Activated naive CD4-positive, alpha-beta T cell treated with anti-CD3 and anti-CD28 coated beads, Interleukin-2, amount 50 U/mL, for 24 hours (primary cell): ENCODE data around the gene IQGAP3.
"Not testable (repeated sequence)": the region's sequence is repeated elsewhere in the genome, so short reads cannot be mapped to it uniquely, and the experiment has no call there.

Source experiments
- H3K27ac Mint-ChIP-seq: one replicate; pipeline ENCODE4 v1.8.0; 2021; ENCODE audit warnings: mild to moderate bottlenecking, mixed read lengths
- H3K27me3 Mint-ChIP-seq: one replicate; pipeline ENCODE4 v1.8.0; 2021; ENCODE audit warnings: mixed read lengths
- H3K36me3 Mint-ChIP-seq: one replicate; pipeline ENCODE4 v1.8.0; 2021; ENCODE audit warnings: mixed read lengths
- H3K4me1 Mint-ChIP-seq: one replicate; pipeline ENCODE4 v1.8.0; 2021; ENCODE audit warnings: mixed read lengths
- H3K4me3 Mint-ChIP-seq: one replicate; pipeline ENCODE4 v1.8.0; 2021; ENCODE audit warnings: mild to moderate bottlenecking, mixed read lengths
- H3K9me3 Mint-ChIP-seq: one replicate; pipeline ENCODE4 v1.8.0; 2021; ENCODE audit warnings: mixed read lengths

Gene IQGAP3

DNA sequence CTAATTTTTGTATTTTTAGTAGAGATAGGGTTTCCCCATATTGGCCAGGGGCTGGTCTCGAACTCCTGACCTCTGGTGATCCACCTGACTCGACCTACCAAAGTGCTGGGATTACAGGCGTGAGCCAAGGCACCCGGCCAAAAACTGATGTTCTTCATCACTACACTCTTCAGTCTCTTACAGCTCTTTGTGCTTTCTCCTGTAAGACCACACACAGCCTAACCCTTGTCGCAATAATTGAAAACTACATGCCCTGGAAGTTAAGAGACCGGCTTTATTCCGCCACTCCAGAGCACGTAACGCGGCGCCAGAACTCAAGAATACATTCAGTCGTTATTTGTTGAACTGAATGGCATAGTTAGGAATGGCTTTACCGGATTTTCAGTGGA lies 28.4 kb upstream of the IQGAP3 start:
- Mint-ChIP-seq H3K9me3 (no peaks in the 10 kb centered on the region), H3K4me1 (peaks cover 39% of the 10 kb centered on the region), H3K27ac (peak overlapping the region; percentile 99), H3K4me3 (peak overlapping the region; percentile 95), H3K27me3 (no peaks in the 10 kb centered on the region), H3K36me3 (peaks cover 21% of the 10 kb centered on the region)

DNA sequence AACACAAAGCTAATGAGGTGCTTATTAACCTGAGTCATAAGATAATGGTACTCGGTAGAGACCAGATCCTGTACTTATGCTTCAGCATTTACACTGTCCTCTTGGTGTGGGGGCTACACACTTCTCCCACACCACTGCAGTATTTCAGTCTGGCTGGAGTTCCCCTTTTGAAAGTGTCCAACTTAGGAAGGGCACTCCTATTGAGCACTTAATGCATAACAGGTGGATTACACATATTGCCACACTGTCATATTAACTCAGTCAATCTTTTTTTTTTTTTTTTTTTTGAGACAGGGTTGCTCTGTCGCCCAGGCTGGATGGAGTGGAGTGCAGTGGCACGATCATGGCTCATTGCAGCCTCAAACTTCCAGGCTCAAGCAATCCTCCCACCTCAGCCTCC lies 27.4 kb upstream of the IQGAP3 start:
- H3K27me3 Mint-ChIP-seq: no peaks in the 10 kb centered on the region
- H3K4me3 Mint-ChIP-seq: peak overlapping the region; percentile 95
- peaks cover 28% of the 10 kb centered on the region for H3K36me3 Mint-ChIP-seq
- peak overlapping the region; percentile 99 for H3K27ac Mint-ChIP-seq
- H3K4me1 Mint-ChIP-seq: peaks cover 47% of the 10 kb centered on the region
- H3K9me3 Mint-ChIP-seq: no peaks in the 10 kb centered on the region

DNA sequence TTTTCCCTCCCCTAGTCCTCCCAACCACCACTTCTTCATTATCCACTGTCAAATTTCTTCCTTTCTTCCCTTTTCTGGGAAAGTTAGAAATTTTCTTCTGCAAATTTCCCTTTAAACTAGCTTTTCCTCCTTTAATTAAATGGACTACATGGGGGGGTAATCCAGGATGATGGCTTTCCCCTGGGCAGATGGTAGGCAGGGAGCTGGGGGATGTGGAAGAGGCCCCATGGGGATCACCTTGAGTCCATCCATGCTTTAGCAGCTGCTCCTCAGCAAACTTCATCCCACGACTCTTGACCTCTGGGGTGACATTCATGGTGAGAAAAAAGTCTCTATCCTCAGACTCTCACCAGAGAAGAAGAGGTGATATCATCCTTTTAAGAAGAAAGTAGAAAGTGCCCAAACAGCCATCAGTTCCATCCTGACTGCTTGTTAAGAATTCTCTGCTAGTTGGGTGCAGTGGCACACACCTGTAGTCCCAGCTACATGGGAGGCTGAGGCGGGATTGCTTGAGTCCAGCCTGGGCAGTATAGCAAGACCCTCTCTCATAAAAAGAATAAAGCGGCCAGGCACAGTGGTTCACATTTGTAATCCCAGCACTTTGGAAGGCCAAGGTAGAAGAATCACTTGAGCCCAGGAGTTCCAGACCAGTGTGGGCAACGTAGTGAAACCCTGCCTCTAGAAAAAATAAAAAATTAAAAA lies 26.5 kb upstream of the IQGAP3 start:
- H3K4me1 Mint-ChIP-seq: peaks cover 49% of the 10 kb centered on the region
- H3K4me3 Mint-ChIP-seq: peak overlapping the region; percentile 95
- H3K9me3 Mint-ChIP-seq: no peaks in the 10 kb centered on the region
- peaks cover 28% of the 10 kb centered on the region for H3K36me3 Mint-ChIP-seq
- peak overlapping the region; percentile 73 for H3K27ac Mint-ChIP-seq
- no peaks in the 10 kb centered on the region for H3K27me3 Mint-ChIP-seq

DNA sequence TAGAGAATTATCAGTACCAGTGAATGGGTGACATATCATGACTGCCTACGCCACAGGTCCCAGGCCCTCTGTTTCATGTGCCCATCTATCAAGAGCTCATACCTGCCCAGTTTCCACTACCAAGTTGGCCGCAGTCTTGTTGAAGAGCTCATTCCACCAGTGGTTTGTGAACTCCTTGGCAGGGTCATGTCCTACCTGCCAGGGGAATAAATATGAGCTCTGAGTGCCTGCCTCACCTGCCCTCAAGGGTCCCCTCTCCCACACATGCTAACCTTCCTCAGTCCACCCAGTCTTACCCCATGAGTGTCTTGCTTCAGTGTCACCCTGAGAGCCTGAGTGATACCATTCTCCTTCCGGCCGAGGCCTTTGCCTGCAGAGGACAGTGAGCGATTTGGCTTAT lies 25.8 kb upstream of the IQGAP3 start:
- H3K36me3 Mint-ChIP-seq: peaks cover 28% of the 10 kb centered on the region
- no peaks in the 10 kb centered on the region for H3K9me3 Mint-ChIP-seq
- H3K4me1 Mint-ChIP-seq: peaks cover 50% of the 10 kb centered on the region
- no peak overlapping the region for H3K4me3 Mint-ChIP-seq
- peak overlapping the region; percentile 73 for H3K27ac Mint-ChIP-seq
- H3K27me3 Mint-ChIP-seq: no peaks in the 10 kb centered on the region

DNA sequence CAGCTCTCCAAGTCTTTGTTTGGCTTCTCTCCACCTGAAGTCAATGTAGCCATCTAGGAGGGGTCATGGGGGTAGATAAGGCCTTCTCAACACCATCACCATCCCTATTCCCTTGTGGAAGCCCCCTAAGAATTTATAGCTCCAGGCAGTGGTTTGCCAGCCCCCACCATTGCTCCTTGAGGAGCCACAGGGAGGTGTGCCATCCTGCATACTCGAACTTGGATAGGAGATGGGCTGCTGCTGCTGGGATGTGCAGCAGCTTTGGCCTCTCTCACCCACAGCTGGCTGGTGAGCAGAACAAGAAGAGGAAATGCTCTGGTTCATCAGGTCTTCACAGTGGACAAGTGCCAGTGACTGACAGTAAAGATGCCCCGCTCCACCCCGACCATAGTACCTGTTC lies 24.1 kb upstream of the IQGAP3 start:
- Mint-ChIP-seq H3K4me1 (peaks cover 42% of the 10 kb centered on the region), H3K4me3 (no peak overlapping the region), H3K27ac (peak overlapping the region; percentile 84), H3K36me3 (peaks cover 28% of the 10 kb centered on the region), H3K27me3 (no peaks in the 10 kb centered on the region), H3K9me3 (no peaks in the 10 kb centered on the region)

DNA sequence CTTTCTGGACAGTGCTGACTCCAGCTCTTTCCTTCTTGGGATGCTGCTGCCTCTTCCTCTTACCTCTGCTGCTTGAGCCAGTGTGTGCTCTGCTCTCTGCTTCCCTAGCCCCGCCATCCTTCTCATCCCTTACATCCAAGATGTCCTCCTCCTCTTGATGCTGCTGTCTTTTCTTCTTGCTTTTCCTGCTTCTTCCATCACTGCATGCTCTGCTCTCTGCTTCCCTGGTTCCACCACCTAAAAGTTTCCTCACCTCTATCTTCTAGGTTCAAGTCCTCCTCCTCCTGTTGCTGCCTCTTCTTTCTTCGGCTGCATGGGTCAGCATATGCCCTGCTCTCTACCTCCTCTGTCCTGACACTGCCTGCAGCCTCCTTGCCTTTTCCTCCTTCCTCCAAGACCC lies 22.7 kb upstream of the IQGAP3 start:
- Mint-ChIP-seq H3K27me3 (no peaks in the 10 kb centered on the region), H3K9me3 (no peaks in the 10 kb centered on the region), H3K36me3 (peaks cover 23% of the 10 kb centered on the region), H3K4me3 (no peak overlapping the region), H3K4me1 (peaks cover 47% of the 10 kb centered on the region), H3K27ac (peak overlapping the region; percentile 86)

DNA sequence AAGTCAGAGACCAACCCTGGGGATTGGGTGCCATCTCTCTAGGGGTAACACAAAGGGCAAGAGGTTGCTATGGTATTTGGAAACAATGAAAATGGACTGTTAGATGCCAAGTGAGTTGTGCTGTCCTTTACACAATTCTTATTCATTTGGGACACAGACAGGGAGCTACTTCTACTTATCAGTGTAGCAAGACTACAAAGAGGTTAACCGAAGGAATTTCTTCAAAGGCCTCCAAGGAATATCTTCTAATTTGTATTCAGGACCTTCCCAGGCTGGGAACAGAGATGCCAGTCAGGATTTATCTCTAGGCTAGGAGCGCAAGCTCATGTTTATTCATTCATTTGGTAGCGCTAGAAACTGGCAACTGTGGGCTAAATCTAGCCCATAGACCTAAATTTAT lies 21.8 kb upstream of the IQGAP3 start:
- H3K4me3 Mint-ChIP-seq: no peak overlapping the region
- no peaks in the 10 kb centered on the region for H3K27me3 Mint-ChIP-seq
- no peaks in the 10 kb centered on the region for H3K9me3 Mint-ChIP-seq
- peaks cover 42% of the 10 kb centered on the region for H3K4me1 Mint-ChIP-seq
- no peak overlapping the region for H3K27ac Mint-ChIP-seq
- H3K36me3 Mint-ChIP-seq: peaks cover 19% of the 10 kb centered on the region

DNA sequence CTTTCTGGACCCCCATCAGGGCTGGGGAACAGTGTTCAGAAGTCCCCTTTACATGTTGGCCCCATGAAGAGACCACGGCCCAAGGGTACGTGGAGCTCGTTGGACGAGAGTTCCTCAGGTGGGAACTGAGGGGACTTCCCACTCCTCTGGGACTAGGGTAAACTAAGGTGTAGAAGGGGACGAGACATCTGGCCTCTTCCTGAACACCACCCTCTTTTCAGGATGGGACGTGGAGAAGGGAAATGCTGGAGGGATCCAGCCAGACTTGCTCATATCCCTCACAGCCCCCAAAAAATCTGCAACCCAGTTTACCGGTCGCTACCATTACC lies 21.3 kb upstream of the IQGAP3 start:
- Mint-ChIP-seq H3K27me3 (no peaks in the 10 kb centered on the region), H3K36me3 (peaks cover 16% of the 10 kb centered on the region), H3K9me3 (no peaks in the 10 kb centered on the region), H3K27ac (no peak overlapping the region), H3K4me3 (no peak overlapping the region), H3K4me1 (peaks cover 40% of the 10 kb centered on the region)

DNA sequence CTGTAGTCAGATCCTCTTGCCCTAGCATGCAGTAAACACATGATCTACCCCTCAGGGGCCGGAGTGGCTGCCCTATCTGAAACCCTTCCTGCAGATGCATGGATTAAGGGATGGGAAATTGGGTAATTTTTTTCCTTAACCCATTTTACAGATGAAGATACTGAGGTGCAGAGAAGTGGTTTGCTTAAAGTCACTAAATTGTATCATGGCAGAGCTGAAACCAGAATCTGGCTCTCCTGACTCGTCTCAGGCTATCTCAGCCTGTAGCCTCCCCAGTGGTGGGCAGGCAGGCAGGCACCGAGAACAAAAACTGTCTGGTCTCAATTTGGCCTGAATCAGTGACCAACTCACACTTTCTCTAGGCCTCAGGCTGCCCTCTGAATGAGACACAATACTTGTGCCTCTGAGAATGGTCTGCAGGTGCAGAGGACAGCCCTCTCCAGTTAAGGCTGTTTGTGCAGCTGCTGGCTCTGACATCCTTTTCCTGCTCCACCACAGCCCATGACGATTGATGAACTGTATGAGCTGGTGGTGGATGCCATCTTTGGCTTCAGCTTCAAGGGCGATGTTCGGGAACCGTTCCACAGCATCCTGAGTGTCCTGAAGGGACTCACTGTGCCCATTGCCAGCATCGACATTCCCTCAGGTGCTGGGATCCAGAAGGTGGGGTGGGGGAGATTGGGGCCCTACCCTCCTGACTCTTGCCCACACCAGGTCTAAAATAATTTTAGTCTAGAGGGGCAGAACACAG lies 20.7 kb upstream of the IQGAP3 start:
- Mint-ChIP-seq H3K4me1 (peaks cover 36% of the 10 kb centered on the region), H3K36me3 (peaks cover 13% of the 10 kb centered on the region), H3K4me3 (peak overlapping the region; percentile 88), H3K27ac (peak overlapping the region; percentile 53), H3K9me3 (no peaks in the 10 kb centered on the region), H3K27me3 (no peaks in the 10 kb centered on the region)

DNA sequence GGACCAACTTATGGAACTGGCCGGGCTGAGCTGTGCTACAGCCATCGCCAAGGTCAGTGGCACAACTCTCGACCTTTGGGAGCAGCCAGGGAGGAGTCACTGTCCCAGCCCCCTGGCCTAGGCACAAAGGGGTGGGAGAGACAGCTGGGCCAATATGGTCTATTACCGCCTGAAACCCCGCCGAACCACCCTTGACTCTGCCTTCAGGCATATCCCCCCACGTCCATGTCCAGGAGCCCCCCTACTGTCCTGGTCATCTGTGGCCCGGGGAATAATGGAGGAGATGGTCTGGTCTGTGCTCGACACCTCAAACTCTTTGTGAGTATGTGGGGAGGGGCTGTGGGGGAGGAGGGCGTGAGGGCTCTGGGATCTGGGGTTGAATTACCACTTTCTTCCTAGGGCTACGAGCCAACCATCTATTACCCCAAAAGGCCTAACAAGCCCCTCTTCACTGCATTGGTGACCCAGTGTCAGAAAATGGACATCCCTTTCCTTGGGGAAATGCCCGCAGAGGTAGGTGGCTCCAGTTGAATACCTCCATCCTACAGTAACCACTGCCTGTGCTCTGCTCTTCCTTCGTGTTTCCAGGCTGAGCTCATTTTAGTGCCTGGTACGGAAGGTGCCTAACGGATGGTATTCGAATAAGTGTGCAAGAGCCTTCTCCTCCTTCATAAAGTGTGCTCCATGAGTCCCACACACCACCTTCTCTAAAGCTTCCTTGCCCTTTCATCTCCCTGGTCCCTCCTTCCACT lies 20.0 kb upstream of the IQGAP3 start:
- Mint-ChIP-seq H3K27ac (peak overlapping the region; percentile 53), H3K9me3 (no peaks in the 10 kb centered on the region), H3K4me3 (peak overlapping the region; percentile 88), H3K4me1 (peaks cover 35% of the 10 kb centered on the region), H3K27me3 (no peaks in the 10 kb centered on the region), H3K36me3 (peaks cover 13% of the 10 kb centered on the region)

DNA sequence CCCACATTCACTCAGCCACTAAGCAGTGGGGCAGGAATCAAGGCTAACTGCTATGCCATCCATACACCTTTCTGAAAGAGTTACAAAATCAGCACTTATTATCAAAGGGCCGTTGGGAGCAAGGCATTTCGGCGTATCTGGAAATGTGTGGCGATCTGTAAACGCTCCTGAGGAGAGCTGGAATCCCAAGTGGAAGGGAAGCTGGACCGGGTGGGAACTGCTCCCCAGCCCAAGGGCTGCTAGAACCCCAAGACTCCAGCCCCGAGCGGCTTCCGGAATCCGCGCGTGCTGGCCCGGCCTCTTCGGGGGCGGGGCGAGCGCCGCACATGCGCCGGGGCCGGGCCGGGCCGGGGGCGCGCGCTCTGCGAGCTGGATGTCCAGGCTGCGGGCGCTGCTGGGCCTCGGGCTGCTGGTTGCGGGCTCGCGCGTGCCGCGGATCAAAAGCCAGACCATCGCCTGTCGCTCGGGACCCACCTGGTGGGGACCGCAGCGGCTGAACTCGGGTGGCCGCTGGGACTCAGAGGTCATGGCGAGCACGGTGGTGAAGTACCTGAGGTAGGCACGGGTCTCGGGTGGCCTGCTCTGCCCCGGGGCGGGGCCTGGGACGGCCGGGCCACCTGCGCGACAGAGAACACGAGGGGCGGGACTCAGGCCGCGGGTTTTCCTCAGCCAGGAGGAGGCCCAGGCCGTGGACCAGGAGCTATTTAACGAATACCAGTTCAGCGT lies 19.2 kb upstream of the IQGAP3 start, which contains the start of gene NAXE:
TSS of gene NAXE (plus strand) at position 345 of the 726 bp plus-strand sequence. CDS start at position 374, 29 bp downstream.
- Mint-ChIP-seq H3K36me3 (peaks cover 6% of the 10 kb centered on the region), H3K4me3 (peak within 1 kb of the TSS; percentile 88), H3K27me3 (no peaks in the 10 kb centered on the region), H3K4me1 (peaks cover 28% of the 10 kb centered on the region), H3K9me3 (no peaks in the 10 kb centered on the region), H3K27ac (peak within 1 kb of the TSS; percentile 86)

DNA sequence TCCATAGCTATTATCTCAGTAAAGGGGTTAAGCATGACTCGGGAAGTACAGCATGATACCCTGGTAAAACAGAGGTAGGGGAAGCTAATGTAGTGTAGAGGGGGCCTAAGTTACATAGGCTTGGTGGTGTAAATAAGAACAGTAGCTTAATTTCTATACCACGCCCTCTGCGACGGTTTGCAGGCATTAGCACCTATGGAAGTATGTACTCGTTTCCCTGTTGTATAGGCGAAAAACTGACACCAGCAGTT lies 18.7 kb upstream of the IQGAP3 start:
- H3K9me3 Mint-ChIP-seq: no peaks in the 10 kb centered on the region
- peaks cover 28% of the 10 kb centered on the region for H3K4me1 Mint-ChIP-seq
- H3K4me3 Mint-ChIP-seq: peak overlapping the region; percentile 88
- peaks cover 6% of the 10 kb centered on the region for H3K36me3 Mint-ChIP-seq
- H3K27me3 Mint-ChIP-seq: no peaks in the 10 kb centered on the region
- peak overlapping the region; percentile 86 for H3K27ac Mint-ChIP-seq

DNA sequence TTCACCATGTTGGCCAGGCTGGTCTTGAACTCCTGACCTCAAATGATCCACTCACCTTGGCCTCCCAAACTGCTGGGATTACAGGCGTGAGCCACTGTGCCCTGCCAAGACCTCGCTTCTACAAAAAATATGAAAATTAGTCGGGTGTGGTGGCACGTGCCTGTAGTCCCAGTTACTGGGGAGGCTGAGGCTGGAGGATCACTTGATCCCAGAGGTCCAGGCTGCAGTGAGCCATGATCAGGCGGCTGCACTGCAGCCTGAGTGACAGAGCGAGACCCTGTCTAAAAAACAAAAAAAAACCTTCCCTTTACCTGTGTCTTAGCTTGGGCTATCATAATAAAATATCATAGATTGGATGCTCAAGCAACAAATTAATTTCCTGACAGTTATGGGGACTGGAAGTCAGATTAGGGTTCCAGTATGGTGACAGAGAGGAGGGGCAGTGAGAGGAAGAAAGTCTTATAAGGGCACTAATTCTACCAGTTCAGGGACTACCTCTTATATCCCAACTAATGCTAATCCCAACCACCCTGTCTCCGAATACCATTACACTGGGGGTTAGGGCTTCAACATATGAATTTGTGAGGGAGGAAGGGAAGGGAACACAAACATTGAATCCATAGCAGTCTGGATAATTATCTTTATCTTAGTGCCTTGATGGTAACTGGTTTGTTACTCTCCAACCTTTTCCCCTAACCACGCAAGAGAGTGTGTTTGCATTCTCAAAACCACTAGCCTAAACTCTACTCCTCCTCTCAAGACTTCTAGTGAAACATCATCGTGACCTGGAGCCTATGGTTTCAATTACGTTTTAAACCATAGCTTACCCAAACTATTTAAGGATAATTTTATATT lies 18.2 kb upstream of the IQGAP3 start:
- no peak overlapping the region for H3K27ac Mint-ChIP-seq
- peak overlapping the region; percentile 88 for H3K4me3 Mint-ChIP-seq

DNA sequence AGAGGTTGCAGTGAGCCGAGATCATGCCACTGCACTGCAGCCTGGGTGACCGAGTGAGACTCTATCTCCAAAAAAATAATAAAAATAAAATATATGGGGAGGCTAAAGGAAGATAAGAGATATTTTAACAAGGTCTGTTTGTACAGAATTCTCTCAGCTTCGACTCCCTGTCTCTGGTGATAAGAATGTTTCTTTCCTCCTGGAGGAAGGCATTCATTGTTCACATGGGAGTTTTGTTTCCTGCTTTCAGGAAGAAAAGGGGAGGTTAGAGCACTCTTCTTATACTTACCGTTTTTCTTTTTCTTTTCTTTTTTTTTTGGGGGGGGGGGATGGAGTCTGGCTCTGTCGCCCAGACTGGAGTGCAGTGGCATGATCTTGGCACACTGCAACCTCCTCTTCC lies 17.2 kb upstream of the IQGAP3 start:
- H3K4me3 Mint-ChIP-seq: no peak overlapping the region
- no peak overlapping the region for H3K27ac Mint-ChIP-seq
- H3K36me3 Mint-ChIP-seq: no peaks in the 10 kb centered on the region
- peaks cover 17% of the 10 kb centered on the region for H3K4me1 Mint-ChIP-seq
- H3K9me3 Mint-ChIP-seq: no peaks in the 10 kb centered on the region
- no peaks in the 10 kb centered on the region for H3K27me3 Mint-ChIP-seq

More for the DNA sequence above, 18.2 kb upstream of the IQGAP3 start:
- H3K9me3 Mint-ChIP-seq: no peaks in the 10 kb centered on the region
- peaks cover 6% of the 10 kb centered on the region for H3K36me3 Mint-ChIP-seq
- H3K27me3 Mint-ChIP-seq: no peaks in the 10 kb centered on the region
- peaks cover 27% of the 10 kb centered on the region for H3K4me1 Mint-ChIP-seq

DNA sequence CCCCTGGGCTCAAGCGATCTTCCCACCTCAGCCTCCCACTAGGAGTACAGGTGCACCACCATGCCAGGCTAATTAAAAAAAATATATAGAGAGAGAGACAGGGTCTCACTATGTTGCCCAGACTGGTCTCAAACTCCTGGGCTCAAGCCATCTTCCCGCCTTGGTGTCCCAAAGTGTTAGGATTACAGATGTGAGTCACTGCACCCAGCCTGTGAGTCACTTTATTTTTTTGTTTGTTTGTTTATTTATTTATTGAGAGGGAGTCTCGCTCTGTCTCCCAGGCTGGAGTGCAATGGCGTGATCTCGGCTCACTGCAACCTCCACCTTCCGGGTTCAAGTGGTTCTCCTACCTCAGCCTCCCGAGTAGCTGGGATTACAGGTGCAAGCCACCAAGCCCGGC lies 15.6 kb upstream of the IQGAP3 start:
- H3K27me3 Mint-ChIP-seq, H3K27ac Mint-ChIP-seq, H3K4me3 Mint-ChIP-seq, H3K9me3 Mint-ChIP-seq, H3K36me3 Mint-ChIP-seq: not testable (repeated sequence)
- peaks cover 23% of the 10 kb centered on the region for H3K4me1 Mint-ChIP-seq
